ENCODE data around the gene SKIC8. TPM values are rescaled to one million over a fixed set of nuclear protein-coding genes. Genes with fewer than 3 reads are reported as not detected.

SKIC8 gene
- total and polyA plus RNA-seq, 12 donors = 45.9 to 137 (median 64.1) TPM

DNA sequence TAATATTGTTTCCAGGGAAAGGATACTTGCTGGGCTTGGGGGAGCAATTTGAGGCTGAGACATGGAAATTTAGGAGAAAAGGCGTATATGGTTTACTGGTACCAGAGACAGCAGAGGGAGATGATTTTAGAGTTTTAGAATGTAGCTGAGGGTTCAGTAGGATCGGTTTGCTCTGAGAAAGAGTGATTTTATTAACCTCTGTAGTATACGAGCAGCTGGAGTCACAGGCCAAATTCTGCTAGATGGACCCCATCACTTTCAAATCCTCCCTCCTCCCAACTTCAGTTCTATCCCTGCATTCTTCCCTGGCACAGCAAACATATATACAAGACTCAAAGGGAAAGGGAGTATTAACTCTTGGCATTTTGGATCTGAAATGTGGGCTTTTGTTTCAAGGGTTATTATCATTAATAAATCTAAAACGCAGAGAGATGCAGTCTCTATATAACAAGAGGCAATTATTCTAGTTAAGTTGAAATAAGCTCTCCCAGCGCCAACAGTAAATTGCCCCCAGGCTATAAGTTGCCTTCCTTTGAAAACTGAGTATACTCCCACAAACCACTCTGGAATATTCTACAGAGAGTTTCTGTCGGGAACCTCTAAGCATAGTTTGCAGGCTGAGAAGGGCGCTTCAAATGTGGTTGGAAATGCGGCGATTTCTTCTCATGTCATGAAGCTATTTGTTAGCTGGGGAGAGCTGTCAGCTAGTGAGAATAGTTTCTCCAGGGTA lies 46.2 kb upstream of the SKIC8 start:
- DNase-seq = no peak
- peaks cover 20% of the 10 kb centered on the region for H3K27me3 ChIP-seq
- no peaks in the 10 kb centered on the region for H3K9me3 ChIP-seq (replicated peaks in 1 of 3)
- H3K4me3 ChIP-seq = no peak overlapping the region
- no peaks in the 10 kb centered on the region for H3K4me1 ChIP-seq (replicated peaks in 1 of 2)
- 76 to 82% (median 79%) methylated on average over 9 of the region's 9 CpGs for WGBS, 4 donors
- intact Hi-C loops (cut with DNase I) = no loop called here
- no peak overlapping the region for H3K27ac ChIP-seq
- H3K36me3 ChIP-seq (replicated peaks in 1 of 2) = no peaks in the 10 kb centered on the region
- TF ChIP-seq, protein P1, sequence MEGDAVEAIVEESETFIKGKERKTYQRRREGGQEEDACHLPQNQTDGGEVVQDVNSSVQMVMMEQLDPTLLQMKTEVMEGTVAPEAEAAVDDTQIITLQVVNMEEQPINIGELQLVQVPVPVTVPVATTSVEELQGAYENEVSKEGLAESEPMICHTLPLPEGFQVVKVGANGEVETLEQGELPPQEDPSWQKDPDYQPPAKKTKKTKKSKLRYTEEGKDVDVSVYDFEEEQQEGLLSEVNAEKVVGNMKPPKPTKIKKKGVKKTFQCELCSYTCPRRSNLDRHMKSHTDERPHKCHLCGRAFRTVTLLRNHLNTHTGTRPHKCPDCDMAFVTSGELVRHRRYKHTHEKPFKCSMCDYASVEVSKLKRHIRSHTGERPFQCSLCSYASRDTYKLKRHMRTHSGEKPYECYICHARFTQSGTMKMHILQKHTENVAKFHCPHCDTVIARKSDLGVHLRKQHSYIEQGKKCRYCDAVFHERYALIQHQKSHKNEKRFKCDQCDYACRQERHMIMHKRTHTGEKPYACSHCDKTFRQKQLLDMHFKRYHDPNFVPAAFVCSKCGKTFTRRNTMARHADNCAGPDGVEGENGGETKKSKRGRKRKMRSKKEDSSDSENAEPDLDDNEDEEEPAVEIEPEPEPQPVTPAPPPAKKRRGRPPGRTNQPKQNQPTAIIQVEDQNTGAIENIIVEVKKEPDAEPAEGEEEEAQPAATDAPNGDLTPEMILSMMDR (IDR thresholded peaks at IDR 0.05) = no peak
- no peak for TF ChIP-seq POLR2A (IDR thresholded peaks at IDR 0.05)

DNA sequence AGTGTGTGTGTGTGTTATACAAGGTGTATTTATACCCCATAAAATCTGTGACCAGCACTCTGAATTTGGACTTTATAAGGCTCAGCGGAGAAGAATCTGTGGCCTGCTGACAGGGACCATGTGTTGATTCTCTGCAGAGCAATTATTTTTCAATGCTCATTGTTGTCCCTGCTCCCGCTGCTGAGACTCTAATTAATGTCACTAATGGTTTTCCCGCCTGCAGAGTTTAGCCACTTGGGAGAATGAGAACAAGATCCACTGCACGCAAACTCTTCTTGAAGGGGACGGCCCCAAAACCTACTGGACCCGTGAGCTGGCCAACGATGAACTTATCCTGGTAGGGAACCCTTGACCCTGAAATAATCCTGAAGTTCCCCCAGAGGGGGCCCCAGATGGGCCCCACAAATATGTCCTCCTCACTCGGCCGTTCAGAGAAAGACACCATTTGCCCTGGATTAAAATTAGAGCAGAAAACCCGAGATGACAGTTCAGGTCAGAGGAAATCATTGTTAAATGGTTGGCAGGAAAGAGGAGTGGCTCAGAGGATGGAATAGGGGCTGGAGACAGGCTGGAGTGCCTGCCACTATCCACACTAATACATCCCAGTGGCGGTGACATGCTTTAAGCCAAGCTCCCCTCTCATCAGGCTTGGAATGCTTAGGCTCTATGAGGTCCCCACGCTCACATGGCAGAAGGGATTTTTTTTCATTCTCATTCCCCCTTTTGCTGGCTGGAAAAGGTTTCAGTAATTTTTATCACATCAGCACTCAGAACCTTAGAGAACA lies 44.1 kb upstream of the SKIC8 start:
- H3K27me3 ChIP-seq = peaks cover 37% of the 10 kb centered on the region
- TF ChIP-seq, protein P1 (IDR thresholded peaks at IDR 0.05) = no peak
- TF ChIP-seq POLR2A (IDR thresholded peaks at IDR 0.05) = no peak

DNA sequence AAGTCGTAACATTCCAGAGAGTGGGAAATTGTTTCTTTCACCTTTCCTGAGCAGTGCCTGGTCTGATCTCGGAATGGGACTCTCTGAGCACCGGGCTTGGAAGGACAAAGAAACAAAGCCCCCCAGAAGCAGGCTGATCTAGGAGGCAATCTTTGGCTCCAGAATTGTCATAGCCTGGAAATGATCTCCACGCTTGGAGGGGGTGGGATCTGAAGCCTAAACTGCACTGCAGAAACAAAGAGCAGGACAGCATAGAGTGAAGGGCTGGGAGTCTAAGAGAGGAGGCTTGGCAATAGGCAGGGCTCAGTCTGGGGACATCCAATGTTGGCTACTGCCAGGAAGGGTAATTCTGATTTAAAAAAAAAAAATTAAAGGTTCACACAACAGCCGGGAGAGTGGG lies 42.6 kb upstream of the SKIC8 start:
- TF ChIP-seq, protein P1 (IDR thresholded peaks at IDR 0.05) = no peak
- no peak for TF ChIP-seq POLR2A (IDR thresholded peaks at IDR 0.05)
- H3K9me3 ChIP-seq (replicated peaks in 1 of 3) = no peaks in the 10 kb centered on the region
- no peaks in the 10 kb centered on the region for H3K4me1 ChIP-seq (replicated peaks in 1 of 2)
- no peak for DNase-seq
- WGBS, 4 donors = 40 to 58% (median 44%) methylated on average over 5 of the region's 5 CpGs
- peaks cover 40% of the 10 kb centered on the region for H3K27me3 ChIP-seq
- no peaks in the 10 kb centered on the region for H3K36me3 ChIP-seq (replicated peaks in 1 of 2)
- no peak overlapping the region for H3K27ac ChIP-seq
- intact Hi-C loops (cut with DNase I) = no loop called here
- no peak overlapping the region for H3K4me3 ChIP-seq

More for the DNA sequence above, 44.1 kb upstream of the SKIC8 start:
- intact Hi-C loops (cut with DNase I) = no loop called here
- no peaks in the 10 kb centered on the region for H3K4me1 ChIP-seq (replicated peaks in 1 of 2)
- H3K36me3 ChIP-seq (replicated peaks in 1 of 2) = no peaks in the 10 kb centered on the region
- DNase-seq = no peak
- no peaks in the 10 kb centered on the region for H3K9me3 ChIP-seq (replicated peaks in 1 of 3)
- WGBS, 4 donors = 68 to 80% (median 70%) methylated on average over 9 to 12 of the region's 12 CpGs
- no peak overlapping the region for H3K4me3 ChIP-seq
- H3K27ac ChIP-seq = no peak overlapping the region

DNA sequence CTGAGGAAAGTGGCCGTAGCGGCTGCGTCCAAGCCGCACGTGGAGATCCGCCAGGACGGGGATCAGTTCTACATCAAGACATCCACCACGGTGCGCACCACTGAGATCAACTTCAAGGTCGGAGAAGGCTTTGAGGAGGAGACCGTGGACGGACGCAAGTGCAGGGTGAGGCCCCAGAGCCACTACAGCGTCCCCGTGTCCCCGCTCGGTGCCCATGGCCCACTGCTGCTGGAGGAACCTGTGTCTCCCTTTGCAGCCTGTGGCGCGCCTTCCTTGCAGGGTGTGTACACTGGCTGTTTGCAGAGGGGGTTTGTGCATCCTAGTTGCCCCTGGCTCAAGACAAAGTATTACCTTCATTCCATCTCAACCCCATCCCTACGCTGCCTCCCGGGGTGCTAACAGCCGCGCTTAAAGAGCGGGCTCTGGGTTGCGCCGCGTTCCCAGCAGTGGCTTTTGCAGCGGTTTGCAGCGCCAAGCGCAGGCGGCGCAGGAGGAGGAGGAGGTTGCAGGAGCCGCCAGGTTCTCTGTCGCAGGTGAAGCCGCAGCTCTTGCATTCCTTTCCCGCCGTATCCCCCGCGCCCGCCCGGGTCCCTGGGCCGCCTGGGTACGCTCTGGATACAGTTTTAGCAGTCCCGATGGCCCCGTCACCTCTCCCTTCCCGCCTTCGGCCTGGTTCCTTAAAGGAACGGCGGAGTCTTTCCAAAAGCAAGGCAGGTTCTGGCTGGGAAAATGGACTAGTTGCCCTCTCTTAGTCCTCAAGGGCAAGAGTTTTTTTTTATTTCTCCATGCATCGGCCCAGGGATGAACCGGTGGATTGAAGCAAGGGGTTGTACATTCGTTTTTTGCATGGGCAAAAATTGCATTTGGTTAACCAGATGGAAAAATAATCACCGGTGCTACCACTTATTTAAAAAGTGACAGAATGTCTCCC lies 41.9 kb upstream of the SKIC8 start:
- Histone ChIP-seq H3K4me3 (no peak overlapping the region), H3K27me3 (peaks cover 40% of the 10 kb centered on the region), H3K9me3 (replicated peaks in 1 of 3) (no peaks in the 10 kb centered on the region), H3K36me3 (replicated peaks in 1 of 2) (no peaks in the 10 kb centered on the region), H3K27ac (no peak overlapping the region), H3K4me1 (replicated peaks in 1 of 2) (no peaks in the 10 kb centered on the region)
- intact Hi-C loops (cut with DNase I) = no loop called here
- TF ChIP-seq, protein P1 (IDR thresholded peaks at IDR 0.05) = no peak
- no peak for TF ChIP-seq POLR2A (IDR thresholded peaks at IDR 0.05)
- 8 to 20% (median 9%) methylated on average over 12 to 53 of the region's 53 CpGs for WGBS, 4 donors
- DNase-seq = no peak

All from adrenal gland (tissue), 12 donors.